ENCODE measurements around the gene SNCB. TPM values are rescaled to one million over a fixed set of nuclear protein-coding genes. Genes with fewer than 3 reads are reported as not detected.

SNCB gene
- total RNA-seq, 1 experiment from 2014 or later, result 6.8 TPM

DNA sequence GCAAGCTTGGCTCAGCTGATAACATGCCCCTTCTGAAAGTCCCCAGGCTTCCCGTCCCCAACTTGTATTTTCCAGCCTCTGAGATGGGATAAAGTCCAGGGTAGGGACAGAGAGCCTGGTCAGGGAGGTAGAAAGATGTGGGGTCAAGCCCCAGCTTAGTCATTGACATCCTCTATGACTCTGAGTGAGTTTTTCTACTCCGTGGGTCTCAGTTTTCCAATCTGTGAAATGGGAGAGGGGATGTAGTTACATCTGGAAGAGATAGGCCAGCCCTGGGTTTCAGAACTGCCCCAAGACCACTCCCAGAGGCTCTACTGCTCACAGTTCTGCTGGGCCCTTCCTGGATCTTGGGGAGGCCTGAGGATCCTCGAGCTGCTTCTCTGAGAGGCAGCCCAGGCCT is 23.5 kb downstream of the SNCB start (continued):
- TF ChIP-seq FOXP1 (CRISPR knock-in tag; IDR thresholded peaks at IDR 0.05; ENCODE audit: borderline replicate concordance) (no peak), GABPB1 (CRISPR knock-in tag; IDR thresholded peaks at IDR 0.05) (no peak)

DNA sequence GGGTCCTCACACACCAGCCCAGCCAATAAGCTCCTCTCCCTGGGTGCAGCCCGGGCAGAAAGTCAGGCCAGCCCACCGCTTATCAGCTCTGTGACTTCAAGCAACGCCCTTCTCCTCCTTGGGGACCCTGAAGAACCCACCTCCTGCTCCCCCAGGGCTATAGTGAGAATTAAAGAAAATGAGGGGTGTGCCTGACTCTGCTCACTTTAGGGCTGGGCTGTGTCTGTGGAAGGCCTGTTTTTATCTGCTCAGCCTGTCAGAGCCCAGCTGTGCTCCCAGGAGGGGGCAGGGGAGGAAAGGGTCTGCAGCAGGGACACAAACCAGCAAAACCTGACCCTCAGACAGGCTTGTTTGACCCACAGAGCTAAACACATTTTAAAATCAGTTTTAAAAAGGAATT is 24.3 kb downstream of the SNCB start:
- H3K36me3 Mint-ChIP-seq, result no peaks in the 10 kb centered on the region
- H3K27ac Mint-ChIP-seq, result no peak overlapping the region
- no peak overlapping the region for H3K4me3 Mint-ChIP-seq
- TF ChIP-seq, protein P1, sequence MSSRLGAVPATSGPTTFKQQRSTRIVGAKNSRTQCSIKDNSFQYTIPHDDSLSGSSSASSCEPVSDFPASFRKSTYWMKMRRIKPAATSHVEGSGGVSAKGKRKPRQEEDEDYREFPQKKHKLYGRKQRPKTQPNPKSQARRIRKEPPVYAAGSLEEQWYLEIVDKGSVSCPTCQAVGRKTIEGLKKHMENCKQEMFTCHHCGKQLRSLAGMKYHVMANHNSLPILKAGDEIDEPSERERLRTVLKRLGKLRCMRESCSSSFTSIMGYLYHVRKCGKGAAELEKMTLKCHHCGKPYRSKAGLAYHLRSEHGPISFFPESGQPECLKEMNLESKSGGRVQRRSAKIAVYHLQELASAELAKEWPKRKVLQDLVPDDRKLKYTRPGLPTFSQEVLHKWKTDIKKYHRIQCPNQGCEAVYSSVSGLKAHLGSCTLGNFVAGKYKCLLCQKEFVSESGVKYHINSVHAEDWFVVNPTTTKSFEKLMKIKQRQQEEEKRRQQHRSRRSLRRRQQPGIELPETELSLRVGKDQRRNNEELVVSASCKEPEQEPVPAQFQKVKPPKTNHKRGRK (CRISPR knock-in tag; IDR thresholded peaks at IDR 0.05; ENCODE audit: borderline replicate concordance), result no peak
- TF ChIP-seq ZNF416 (CRISPR knock-in tag; IDR thresholded peaks at IDR 0.05) (no peak), JUN (CRISPR knock-in tag; IDR thresholded peaks at IDR 0.05) (no peak)
- POLR2A ChIA-PET, result no interaction called here
- CTCF ChIA-PET, result interaction anchor here (0.8 to 1.8 kb wide), 6 partner anchors 8 to 189 kb away, joined by 3 to 7 read pairs (median 4); partner anchors contain the start of genes CLTB, EIF4E1B and SNCB
- DNase-seq (ENCODE audit: low spot score) (no peak), ATAC-seq (no peak)
- peaks cover 22% of the 10 kb centered on the region for H3K4me1 Mint-ChIP-seq
- no peaks in the 10 kb centered on the region for H3K9me3 Mint-ChIP-seq
- H3K27me3 Mint-ChIP-seq (ENCODE audit: low read depth), result peaks cover 19% of the 10 kb centered on the region

DNA sequence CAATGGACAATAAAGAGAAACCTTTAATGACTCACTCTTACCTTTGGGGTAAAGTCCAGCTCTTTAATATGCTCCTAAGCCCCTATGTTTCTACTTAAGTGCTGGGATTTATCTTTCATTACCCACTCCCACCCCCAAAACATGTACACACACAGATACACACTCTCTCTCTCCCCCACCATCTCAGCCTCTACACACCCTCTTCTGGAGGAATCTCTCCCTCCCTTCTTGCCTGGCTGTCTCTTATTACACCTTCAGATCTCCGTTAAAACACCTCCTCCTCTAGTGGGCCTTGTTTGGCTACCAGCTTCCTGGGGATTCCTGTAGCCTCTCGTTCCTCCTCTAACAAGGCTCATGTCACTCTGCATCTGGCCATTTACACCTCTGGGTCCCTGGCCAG is 27.2 kb downstream of the SNCB start:
- no peak for TF ChIP-seq TEAD4 (CRISPR knock-in tag; IDR thresholded peaks at IDR 0.05)
- no peak for TF ChIP-seq CREB1 (CRISPR knock-in tag; IDR thresholded peaks at IDR 0.05)
- no peak for TF ChIP-seq CBFB (CRISPR knock-in tag; IDR thresholded peaks at IDR 0.05; ENCODE audit: low read depth)
- TF ChIP-seq, protein P2, sequence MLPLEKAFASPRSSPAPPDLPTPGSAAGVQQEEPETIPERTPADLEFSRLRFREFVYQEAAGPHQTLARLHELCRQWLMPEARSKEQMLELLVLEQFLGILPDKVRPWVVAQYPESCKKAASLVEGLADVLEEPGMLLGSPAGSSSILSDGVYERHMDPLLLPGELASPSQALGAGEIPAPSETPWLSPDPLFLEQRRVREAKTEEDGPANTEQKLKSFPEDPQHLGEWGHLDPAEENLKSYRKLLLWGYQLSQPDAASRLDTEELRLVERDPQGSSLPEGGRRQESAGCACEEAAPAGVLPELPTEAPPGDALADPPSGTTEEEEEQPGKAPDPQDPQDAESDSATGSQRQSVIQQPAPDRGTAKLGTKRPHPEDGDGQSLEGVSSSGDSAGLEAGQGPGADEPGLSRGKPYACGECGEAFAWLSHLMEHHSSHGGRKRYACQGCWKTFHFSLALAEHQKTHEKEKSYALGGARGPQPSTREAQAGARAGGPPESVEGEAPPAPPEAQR (CRISPR knock-in tag; IDR thresholded peaks at IDR 0.05), result no peak
- TF ChIP-seq SOX15 (CRISPR knock-in tag; IDR thresholded peaks at IDR 0.05), result no peak
- no peak for TF ChIP-seq GTF2I (CRISPR knock-in tag; conservative IDR thresholded peaks at IDR 0.05)
- no peak for TF ChIP-seq ZNF121 (CRISPR knock-in tag; IDR thresholded peaks at IDR 0.05)
- TF ChIP-seq NFATC4 (CRISPR knock-in tag; IDR thresholded peaks at IDR 0.05), result no peak
- TF ChIP-seq ZNF219 (CRISPR knock-in tag; IDR thresholded peaks at IDR 0.05; ENCODE audit: borderline replicate concordance), result no peak
- TF ChIP-seq, protein P3, sequence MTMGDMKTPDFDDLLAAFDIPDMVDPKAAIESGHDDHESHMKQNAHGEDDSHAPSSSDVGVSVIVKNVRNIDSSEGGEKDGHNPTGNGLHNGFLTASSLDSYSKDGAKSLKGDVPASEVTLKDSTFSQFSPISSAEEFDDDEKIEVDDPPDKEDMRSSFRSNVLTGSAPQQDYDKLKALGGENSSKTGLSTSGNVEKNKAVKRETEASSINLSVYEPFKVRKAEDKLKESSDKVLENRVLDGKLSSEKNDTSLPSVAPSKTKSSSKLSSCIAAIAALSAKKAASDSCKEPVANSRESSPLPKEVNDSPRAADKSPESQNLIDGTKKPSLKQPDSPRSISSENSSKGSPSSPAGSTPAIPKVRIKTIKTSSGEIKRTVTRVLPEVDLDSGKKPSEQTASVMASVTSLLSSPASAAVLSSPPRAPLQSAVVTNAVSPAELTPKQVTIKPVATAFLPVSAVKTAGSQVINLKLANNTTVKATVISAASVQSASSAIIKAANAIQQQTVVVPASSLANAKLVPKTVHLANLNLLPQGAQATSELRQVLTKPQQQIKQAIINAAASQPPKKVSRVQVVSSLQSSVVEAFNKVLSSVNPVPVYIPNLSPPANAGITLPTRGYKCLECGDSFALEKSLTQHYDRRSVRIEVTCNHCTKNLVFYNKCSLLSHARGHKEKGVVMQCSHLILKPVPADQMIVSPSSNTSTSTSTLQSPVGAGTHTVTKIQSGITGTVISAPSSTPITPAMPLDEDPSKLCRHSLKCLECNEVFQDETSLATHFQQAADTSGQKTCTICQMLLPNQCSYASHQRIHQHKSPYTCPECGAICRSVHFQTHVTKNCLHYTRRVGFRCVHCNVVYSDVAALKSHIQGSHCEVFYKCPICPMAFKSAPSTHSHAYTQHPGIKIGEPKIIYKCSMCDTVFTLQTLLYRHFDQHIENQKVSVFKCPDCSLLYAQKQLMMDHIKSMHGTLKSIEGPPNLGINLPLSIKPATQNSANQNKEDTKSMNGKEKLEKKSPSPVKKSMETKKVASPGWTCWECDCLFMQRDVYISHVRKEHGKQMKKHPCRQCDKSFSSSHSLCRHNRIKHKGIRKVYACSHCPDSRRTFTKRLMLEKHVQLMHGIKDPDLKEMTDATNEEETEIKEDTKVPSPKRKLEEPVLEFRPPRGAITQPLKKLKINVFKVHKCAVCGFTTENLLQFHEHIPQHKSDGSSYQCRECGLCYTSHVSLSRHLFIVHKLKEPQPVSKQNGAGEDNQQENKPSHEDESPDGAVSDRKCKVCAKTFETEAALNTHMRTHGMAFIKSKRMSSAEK (CRISPR knock-in tag; IDR thresholded peaks at IDR 0.05; ENCODE audit: borderline replicate concordance), result no peak
- TF ChIP-seq MXD4 (CRISPR knock-in tag; IDR thresholded peaks at IDR 0.05; ENCODE audit: borderline replicate concordance), result no peak
- TF ChIP-seq, protein P4, sequence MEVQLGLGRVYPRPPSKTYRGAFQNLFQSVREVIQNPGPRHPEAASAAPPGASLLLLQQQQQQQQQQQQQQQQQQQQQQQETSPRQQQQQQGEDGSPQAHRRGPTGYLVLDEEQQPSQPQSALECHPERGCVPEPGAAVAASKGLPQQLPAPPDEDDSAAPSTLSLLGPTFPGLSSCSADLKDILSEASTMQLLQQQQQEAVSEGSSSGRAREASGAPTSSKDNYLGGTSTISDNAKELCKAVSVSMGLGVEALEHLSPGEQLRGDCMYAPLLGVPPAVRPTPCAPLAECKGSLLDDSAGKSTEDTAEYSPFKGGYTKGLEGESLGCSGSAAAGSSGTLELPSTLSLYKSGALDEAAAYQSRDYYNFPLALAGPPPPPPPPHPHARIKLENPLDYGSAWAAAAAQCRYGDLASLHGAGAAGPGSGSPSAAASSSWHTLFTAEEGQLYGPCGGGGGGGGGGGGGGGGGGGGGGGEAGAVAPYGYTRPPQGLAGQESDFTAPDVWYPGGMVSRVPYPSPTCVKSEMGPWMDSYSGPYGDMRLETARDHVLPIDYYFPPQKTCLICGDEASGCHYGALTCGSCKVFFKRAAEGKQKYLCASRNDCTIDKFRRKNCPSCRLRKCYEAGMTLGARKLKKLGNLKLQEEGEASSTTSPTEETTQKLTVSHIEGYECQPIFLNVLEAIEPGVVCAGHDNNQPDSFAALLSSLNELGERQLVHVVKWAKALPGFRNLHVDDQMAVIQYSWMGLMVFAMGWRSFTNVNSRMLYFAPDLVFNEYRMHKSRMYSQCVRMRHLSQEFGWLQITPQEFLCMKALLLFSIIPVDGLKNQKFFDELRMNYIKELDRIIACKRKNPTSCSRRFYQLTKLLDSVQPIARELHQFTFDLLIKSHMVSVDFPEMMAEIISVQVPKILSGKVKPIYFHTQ (CRISPR knock-in tag; IDR thresholded peaks at IDR 0.05), result no peak
- ATAC-seq, result no peak; the same call in 1 of the 2 replicates

More for the DNA sequence above, 27.2 kb downstream of the SNCB start:
- ChIA-PET CTCF (interaction anchor here (1.3 kb wide), 1 partner anchor 197 kb away, joined by 3 read pairs; no protein-coding TSS in a partner anchor), POLR2A (no interaction called here)
- Mint-ChIP-seq H3K9me3 (no peaks in the 10 kb centered on the region), H3K27me3 (ENCODE audit: low read depth) (peaks cover 12% of the 10 kb centered on the region), H3K4me3 (no peak overlapping the region), H3K4me1 (peaks cover 12% of the 10 kb centered on the region), H3K36me3 (peaks cover 6% of the 10 kb centered on the region), H3K27ac (peak overlapping the region; percentile 28; the same call in 1 of the 2 replicates)
- DNase-seq (ENCODE audit: low spot score), result no peak
